ENCODE data around the gene CDC27.

Gene CDC27

GRCh38 chr17:47210105-47210504 is 21.0 kb upstream of the CDC27 start:
- no peak for TF ChIP-seq CTCF (IDR thresholded peaks at IDR 0.05)
- no peak overlapping the region for H3K4me3 ChIP-seq (ENCODE audit: low read depth in 1 of 2, low read length in 1 of 2)
- peaks cover 45% of the 10 kb centered on the region for H3K27me3 ChIP-seq
- no peaks in the 10 kb centered on the region for H3K36me3 ChIP-seq
- no peaks in the 10 kb centered on the region for H3K9me3 ChIP-seq
- no peak overlapping the region for H3K27ac ChIP-seq
- H3K4me1 ChIP-seq (ENCODE audit: control insufficient read depth in 1 of 2, insufficient read depth in 1 of 2, low read depth in 1 of 2, low read length in 1 of 2): no peaks in the 10 kb centered on the region

GRCh38 chr17:47209499-47209898 is 20.4 kb upstream of the CDC27 start:
- no peak overlapping the region for H3K27ac ChIP-seq
- TF ChIP-seq CTCF (IDR thresholded peaks at IDR 0.05): no peak
- no peaks in the 10 kb centered on the region for H3K4me1 ChIP-seq (ENCODE audit: control insufficient read depth in 1 of 2, insufficient read depth in 1 of 2, low read depth in 1 of 2, low read length in 1 of 2)
- H3K27me3 ChIP-seq: peaks cover 51% of the 10 kb centered on the region
- no peaks in the 10 kb centered on the region for H3K9me3 ChIP-seq
- no peak overlapping the region for H3K4me3 ChIP-seq (ENCODE audit: low read depth in 1 of 2, low read length in 1 of 2)
- no peaks in the 10 kb centered on the region for H3K36me3 ChIP-seq

- TF ChIP-seq CTCF (IDR thresholded peaks at IDR 0.05): no peak
- no peaks in the 10 kb centered on the region for H3K36me3 ChIP-seq
- H3K4me1 ChIP-seq (ENCODE audit: control insufficient read depth in 1 of 2, insufficient read depth in 1 of 2, low read depth in 1 of 2, low read length in 1 of 2): no peaks in the 10 kb centered on the region
- no peak within 1 kb of the TSS for H3K27ac ChIP-seq
- H3K4me3 ChIP-seq (ENCODE audit: low read depth in 1 of 2, low read length in 1 of 2): no peak within 1 kb of the TSS
- no peaks in the 10 kb centered on the region for H3K9me3 ChIP-seq
- H3K27me3 ChIP-seq: peaks cover 53% of the 10 kb centered on the region
Measured at GRCh38 chr17:47208744-47209488, 19.8 kb upstream of the CDC27 start, which contains the start of gene MYL4. Gene MYL4, plus strand, starts transcription at chr17:47209348. Its CDS starts 75 bp downstream, at chr17:47209423.

- Histone ChIP-seq H3K27me3 (peaks cover 45% of the 10 kb centered on the region), H3K4me1 (ENCODE audit: control insufficient read depth in 1 of 2, insufficient read depth in 1 of 2, low read depth in 1 of 2, low read length in 1 of 2) (no peaks in the 10 kb centered on the region), H3K36me3 (no peaks in the 10 kb centered on the region), H3K27ac (no peak overlapping the region), H3K4me3 (ENCODE audit: low read depth in 1 of 2, low read length in 1 of 2) (no peak overlapping the region), H3K9me3 (no peaks in the 10 kb centered on the region)
- no peak for TF ChIP-seq CTCF (IDR thresholded peaks at IDR 0.05)
Measured at GRCh38 chr17:47207143-47208067, 18.3 kb upstream of the CDC27 start.

GRCh38 chr17:47205419-47205963 is 16.4 kb upstream of the CDC27 start:
- H3K27me3 ChIP-seq: peaks cover 38% of the 10 kb centered on the region
- peaks cover 2 to 4% of the 10 kb centered on the region in 2 experiments for H3K4me1 ChIP-seq (ENCODE audit: control insufficient read depth in 1 of 2, insufficient read depth in 1 of 2, low read depth in 1 of 2, low read length in 1 of 2)
- H3K36me3 ChIP-seq: no peaks in the 10 kb centered on the region
- no peak overlapping the region for H3K4me3 ChIP-seq (ENCODE audit: low read depth in 1 of 2, low read length in 1 of 2)
- TF ChIP-seq CTCF (IDR thresholded peaks at IDR 0.05): no peak
- H3K27ac ChIP-seq: no peak overlapping the region
- H3K9me3 ChIP-seq: no peaks in the 10 kb centered on the region

Data from neutrophil (primary cell).